HepG2 (cell line): ENCODE measurements around the gene CD81. TPM values are rescaled to one million over a fixed set of nuclear protein-coding genes. Genes with fewer than 3 reads are reported as not detected.
A peak's percentile ranks its signal among the peaks of the same experiment; 100 is the strongest.

ENCODE experiments used
- BATF2 ChIP-seq: sonication (generic); formaldehyde crosslinking; IDR thresholded peaks from 2 replicates; pipeline ENCODE4 v1.8.0; 2022; ENCODE audit warnings: mild to moderate bottlenecking, missing genetic modification reagents, moderate library complexity
- CHD2 ChIP-seq: IDR thresholded peaks from 2 replicates; pipeline ENCODE4 v1.6.1; 2011; ENCODE audit warnings: low read depth, low read length, improper control_type of control experiment
- HMGXB3 ChIP-seq: sonication (generic); formaldehyde crosslinking; IDR thresholded peaks from 2 replicates; pipeline ENCODE4 v1.4.0; 2020; ENCODE audit warnings: missing genetic modification reagents, borderline replicate concordance
- KAT7 ChIP-seq: IDR thresholded peaks from 2 replicates; pipeline ENCODE4 v1.6.1; 2018; ENCODE audit warnings: borderline replicate concordance, missing compliant biosample characterization
- MATR3 ChIP-seq: sonication (generic); formaldehyde crosslinking; IDR thresholded peaks from 2 replicates; pipeline ENCODE4 v1.4.0; 2020; ENCODE audit warnings: missing genetic modification reagents
- MTA3 ChIP-seq: sonication (generic); formaldehyde crosslinking; IDR thresholded peaks from 2 replicates; pipeline ENCODE4 v1.4.0; 2020; ENCODE audit warnings: missing genetic modification reagents
- MZF1 ChIP-seq: sonication (generic); formaldehyde crosslinking; IDR thresholded peaks from 2 replicates; pipeline ENCODE4 v1.8.1; 2023; ENCODE audit warnings: mild to moderate bottlenecking, missing genetic modification reagents, borderline replicate concordance
- NCOA2 ChIP-seq: sonication (generic); formaldehyde crosslinking; IDR thresholded peaks from 2 replicates; pipeline ENCODE4 v1.8.0; 2022; ENCODE audit warnings: inconsistent platforms
- NCOR1 ChIP-seq: fragments of 200-600 bp; sonication (generic); IDR thresholded peaks from 2 replicates; pipeline ENCODE4 v1.7.0; 2017; ENCODE audit warnings: antibody characterized with exemption, low read length, borderline replicate concordance
- NFE2L1 ChIP-seq: sonication (generic); formaldehyde crosslinking; IDR thresholded peaks from 2 replicates; pipeline ENCODE4 v1.4.0; 2020; ENCODE audit warnings: missing genetic modification reagents, mild to moderate bottlenecking, borderline replicate concordance
- SMARCE1 ChIP-seq: fragments of 450-650 bp; IDR thresholded peaks from 2 replicates; pipeline ENCODE4 v1.6.1; 2017; ENCODE audit warnings: borderline replicate concordance
- SUZ12 ChIP-seq: fragments of 150-350 bp; IDR thresholded peaks from 2 replicates; pipeline ENCODE4 v1.6.1; 2014; ENCODE audit warnings: low read depth, low read length
- ZBTB49 ChIP-seq: sonication (generic); formaldehyde crosslinking; IDR thresholded peaks from 2 replicates; pipeline ENCODE4 v1.4.0; 2020; ENCODE audit warnings: missing genetic modification reagents, borderline replicate concordance
- ZFYVE20 ChIP-seq: sonication (generic); formaldehyde crosslinking; IDR thresholded peaks from 2 replicates; pipeline ENCODE4 v1.8.0; 2023; ENCODE audit warnings: low read depth, mild to moderate bottlenecking, moderate library complexity, missing genetic modification reagents, borderline replicate concordance
- ZNF136 ChIP-seq: sonication (generic); formaldehyde crosslinking; IDR thresholded peaks from 2 replicates; pipeline ENCODE4 v1.8.1; 2022; ENCODE audit warnings: low read depth, mild to moderate bottlenecking, moderate library complexity, missing genetic modification reagents
- ZNF207 ChIP-seq: fragments of 450-650 bp; IDR thresholded peaks from 2 replicates; pipeline ENCODE4 v1.6.1; 2016; ENCODE audit warnings: antibody characterized with exemption, borderline replicate concordance
- ZNF264 ChIP-seq: sonication (generic); formaldehyde crosslinking; IDR thresholded peaks from 2 replicates; pipeline ENCODE4 v1.4.0; 2020; ENCODE audit warnings: missing genetic modification reagents
- ZNF30 ChIP-seq: sonication (generic); formaldehyde crosslinking; IDR thresholded peaks from 2 replicates; pipeline ENCODE4 v1.5.0; 2020; ENCODE audit warnings: mild to moderate bottlenecking, missing genetic modification reagents
- ZNF441 ChIP-seq: sonication (generic); formaldehyde crosslinking; IDR thresholded peaks from 2 replicates; pipeline ENCODE4 v1.7.0; 2021; ENCODE audit warnings: missing genetic modification reagents, borderline replicate concordance
- ZNF572 ChIP-seq: sonication (generic); formaldehyde crosslinking; IDR thresholded peaks from 2 replicates; pipeline ENCODE4 v1.5.1; 2020; ENCODE audit warnings: mild to moderate bottlenecking, missing genetic modification reagents
- ZNF674 ChIP-seq: sonication (generic); formaldehyde crosslinking; IDR thresholded peaks from 2 replicates; pipeline ENCODE4 v1.5.0; 2020; ENCODE audit warnings: low read depth, mild to moderate bottlenecking, missing genetic modification reagents
- ZNF775 ChIP-seq: sonication (generic); formaldehyde crosslinking; IDR thresholded peaks from 2 replicates; pipeline ENCODE4 v1.4.0; 2020; ENCODE audit warnings: missing genetic modification reagents, mild to moderate bottlenecking, moderate library complexity, borderline replicate concordance
- ZSCAN30 ChIP-seq: sonication (generic); formaldehyde crosslinking; IDR thresholded peaks from 2 replicates; pipeline ENCODE4 v1.5.0; 2020; ENCODE audit warnings: mild to moderate bottlenecking, missing genetic modification reagents
- polyA plus RNA-seq, 8 experiments: library from polyadenylated mRNA; depleted of rRNA in 3 of 8; stranded (reverse) in 7 of 8; unstranded in 1 of 8; fragments of >200 nt; fragmentation: Illumina TruSeq in 4 of 8; extraction: Trizol in 4 of 8; gene quantifications; 2 replicates each; pipeline versions ENCODE4 v1.2.1 to v1.2.3, GENCODE V29; 2011 to 2016; ENCODE audit warnings: low read depth in 4 of 8, missing spikeins in 1 of 8, mixed read lengths in 1 of 8; ENCODE audit not compliant: insufficient read depth in 1 of 8
- total RNA-seq, 5 experiments: library from RNA; depleted of rRNA; stranded (reverse); fragments of >200 nt; fragmentation: Illumina TruSeq; extraction: Trizol; gene quantifications; 2 replicates each; pipeline ENCODE4 v1.2.3, GENCODE V29; 2016; ENCODE audit warnings: low read depth in 1 of 5

Gene CD81
- total and polyA plus RNA-seq, 2 of the 13 experiments (the other 11 are each of a cell fraction or from before 2014, with no cell fraction given), result not detected

DNA sequence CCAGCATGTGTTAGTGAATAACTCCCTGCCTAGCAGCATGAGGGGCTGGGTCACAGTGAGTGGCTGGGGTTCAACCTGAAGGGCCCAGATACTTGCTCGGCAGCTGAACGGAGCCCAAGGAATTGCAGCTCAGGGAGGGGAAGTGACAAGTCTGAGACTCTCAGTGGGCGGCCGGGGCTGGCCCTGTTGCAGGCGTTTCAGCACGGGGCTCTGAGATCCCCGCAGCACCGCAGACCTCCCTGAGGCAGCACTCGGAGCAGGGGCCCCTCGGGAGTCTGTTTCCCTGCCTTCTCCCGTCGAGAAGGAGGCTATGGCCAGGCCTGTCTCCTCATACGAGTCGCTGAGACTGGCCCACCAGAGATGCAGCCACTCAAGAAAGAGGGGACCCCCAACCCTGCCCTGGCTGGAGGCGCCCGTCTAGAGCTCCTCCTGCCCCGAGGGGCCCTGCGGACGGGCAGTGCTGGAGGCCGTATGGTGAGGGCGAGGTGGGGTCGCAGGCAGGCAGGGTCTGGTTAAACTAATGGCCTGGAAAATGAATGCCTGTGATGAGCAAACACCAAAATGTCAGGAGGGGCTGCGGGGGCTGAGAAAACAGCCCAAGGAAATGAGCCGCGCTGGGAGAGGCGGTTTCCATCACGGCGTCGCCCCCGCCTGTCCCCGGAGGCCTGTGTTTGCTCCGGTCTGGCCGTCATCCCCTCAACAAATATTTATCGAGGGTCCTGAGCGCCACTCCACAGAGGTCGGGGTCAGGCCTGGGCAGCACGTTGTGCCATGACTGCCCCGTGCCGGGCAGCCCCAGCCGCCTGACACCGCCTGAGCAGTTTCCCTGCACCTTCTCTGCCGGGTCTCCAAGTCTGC lies 32.7 kb downstream of the CD81 start (continued):
- TF ChIP-seq NFE2L1 (CRISPR knock-in tag) (no peak), ZFYVE20 (CRISPR knock-in tag) (no peak), SUZ12 (no peak), ZNF674 (no peak), MATR3 (CRISPR knock-in tag) (no peak), ZBTB49 (no peak), ZNF441 (CRISPR knock-in tag) (no peak), ZNF572 (CRISPR knock-in tag) (no peak), MTA3 (CRISPR knock-in tag) (no peak), ZNF264 (no peak), ZNF30 (CRISPR knock-in tag) (no peak), ZNF136 (peak; percentile 81; the same call in 1 of the 2 replicates), BATF2 (CRISPR knock-in tag) (no peak), CHD2 (no peak), ZNF775 (CRISPR knock-in tag) (no peak), MZF1 (CRISPR knock-in tag) (no peak), HMGXB3 (no peak), NCOR1 (no peak), NCOA2 (CRISPR knock-in tag) (peak; percentile 68), KAT7 (no peak; the same call in 1 of the 2 replicates), SMARCE1 (no peak), ZSCAN30 (CRISPR knock-in tag) (no peak), ZNF207 (no peak)
